Astrocyte of the cerebellum (primary cell): ENCODE results near the gene TCF4.

ENCODE experiments used
- DNase-seq: peaks from one replicate; pipeline ENCODE4 v3.0.0-alpha.2; 2011; ENCODE audit warnings: low read depth
- H3K4me3 ChIP-seq: 2 replicates; pipeline ENCODE4 v1.5.1; 2011; ENCODE audit warnings: mild to moderate bottlenecking, low read depth, low read length, moderate library complexity
- CTCF ChIP-seq: IDR thresholded peaks from 2 replicates; pipeline ENCODE4 v1.5.1; 2012; ENCODE audit warnings: low read length, low read depth, moderate library complexity, mild to moderate bottlenecking; ENCODE audit errors: missing control alignments
- in situ Hi-C: cut with HindIII; loops from 2 replicates; pipeline ENCODE4 v1.10.0; 2017; ENCODE audit warnings: low sequenced_read_pairs

TCF4 gene

GRCh38 chr18:55579501-55580270 is 8.3 kb downstream of the TCF4 start:
- no peak for DNase-seq
- TF ChIP-seq CTCF = no peak
- in situ Hi-C loops = no loop called here
- no peak overlapping the region for H3K4me3 ChIP-seq

GRCh38 chr18:55577812-55578539 is 10.0 kb downstream of the TCF4 start:
- no peak for TF ChIP-seq CTCF
- no peak for DNase-seq
- H3K4me3 ChIP-seq = no peak overlapping the region
- in situ Hi-C loops = no loop called here

DNA sequence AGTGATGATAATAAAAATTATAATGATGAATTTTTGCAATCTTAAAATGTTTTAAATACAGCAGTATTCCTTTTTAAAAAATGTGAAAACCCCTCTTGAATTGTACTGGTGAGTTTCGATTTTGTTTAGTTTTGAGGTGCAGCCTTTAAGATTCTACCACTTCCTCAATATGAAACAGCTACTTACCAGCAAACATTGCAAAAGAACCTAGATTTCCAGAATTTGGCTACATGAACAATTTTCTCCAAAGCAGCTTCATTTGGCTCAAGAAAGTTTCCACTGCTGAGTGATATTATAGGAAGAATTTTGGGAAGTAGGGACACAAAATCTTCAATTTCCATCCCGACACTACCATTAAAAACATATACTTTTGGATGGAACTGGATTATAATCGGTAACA is 12.0 kb downstream of the TCF4 start:
- no peak for DNase-seq
- in situ Hi-C loops = no loop called here
- TF ChIP-seq CTCF = no peak
- no peak overlapping the region for H3K4me3 ChIP-seq

- in situ Hi-C loops = no loop called here
- no peak for DNase-seq
- no peak for TF ChIP-seq CTCF
- no peak overlapping the region for H3K4me3 ChIP-seq
These were observed 12.9 kb downstream of the TCF4 start for GRCh38 chr18:55575066-55575465.

GRCh38 chr18:55573386-55573785 is 14.6 kb downstream of the TCF4 start:
- no peak for TF ChIP-seq CTCF
- DNase-seq = no peak
- no peak overlapping the region for H3K4me3 ChIP-seq
- in situ Hi-C loops = no loop called here

- in situ Hi-C loops = no loop called here
- no peak for TF ChIP-seq CTCF
- no peak for DNase-seq
These were observed 17.0 kb downstream of the TCF4 start for GRCh38 chr18:55570966-55571365.

More at GRCh38 chr18:55570966-55571365, 17.0 kb downstream of the TCF4 start:
- H3K4me3 ChIP-seq = no peak overlapping the region
